ENCODE measurements around the gene USP15. TPM values are rescaled to one million over a fixed set of nuclear protein-coding genes. Genes with fewer than 3 reads are reported as not detected.

Gene USP15
- polyA plus RNA-seq, 6 donors from 2014 or later = 70.7 to 120 (median 105) TPM

GRCh38 chr12:62272936-62273552 is 12.8 kb downstream of the USP15 start:
- Mint-ChIP-seq H3K4me1 (peaks cover 60 to 88% (median 73%) of the 10 kb centered on the region in 3 donors), H3K36me3 (no peaks in the 10 kb centered on the region), H3K27ac (peak overlapping the region in 2 of 6 donors; percentile 36 to 65), H3K27me3 (no peaks in the 10 kb centered on the region), H3K4me3 (no peak overlapping the region), H3K9me3 (no peaks in the 10 kb centered on the region)
- no peak for ATAC-seq (ENCODE audit: low read depth in 2 of 2)
- DNase-seq = no peak

GRCh38 chr12:62273724-62274380 is 13.6 kb downstream of the USP15 start:
- Mint-ChIP-seq H3K4me1 (peaks cover 54 to 82% (median 67%) of the 10 kb centered on the region in 3 donors), H3K36me3 (peaks cover 0 to under 1% of the 10 kb centered on the region in 2 donors), H3K27ac (peak overlapping the region in 1 of 6 donors; percentile 59), H3K4me3 (peak overlapping the region in 2 of 8 donors; percentile 54 to 66), H3K9me3 (no peaks in the 10 kb centered on the region), H3K27me3 (no peaks in the 10 kb centered on the region)
- DNase-seq = no peak
- no peak for ATAC-seq (ENCODE audit: low read depth in 2 of 2)

- Mint-ChIP-seq H3K4me1 (peaks cover 61 to 79% (median 75%) of the 10 kb centered on the region in 3 donors), H3K36me3 (peaks cover 0 to 5% of the 10 kb centered on the region in 2 donors), H3K27ac (no peak overlapping the region), H3K9me3 (peaks cover 0 to 4% (median 0%) of the 10 kb centered on the region in 7 donors), H3K4me3 (no peak overlapping the region), H3K27me3 (no peaks in the 10 kb centered on the region)
- no peak for ATAC-seq (ENCODE audit: low read depth in 2 of 2)
- DNase-seq = no peak
These were observed 17.8 kb downstream of the USP15 start for GRCh38 chr12:62278022-62278421.

GRCh38 chr12:62279058-62279457 is 18.9 kb downstream of the USP15 start:
- no peak for DNase-seq
- ATAC-seq (ENCODE audit: low read depth in 2 of 2) = no peak

GRCh38 chr12:62279961-62280360 is 19.8 kb downstream of the USP15 start:
- H3K27me3 Mint-ChIP-seq = no peaks in the 10 kb centered on the region
- peak overlapping the region in 3 of 6 donors; percentile 11 to 37 (median 13) for H3K27ac Mint-ChIP-seq
- H3K36me3 Mint-ChIP-seq = peaks cover 0 to 5% of the 10 kb centered on the region in 2 donors
- peaks cover 0 to 4% (median 0%) of the 10 kb centered on the region in 7 donors for H3K9me3 Mint-ChIP-seq
- no peak overlapping the region for H3K4me3 Mint-ChIP-seq
- ATAC-seq (ENCODE audit: low read depth in 2 of 2) = no peak
- DNase-seq = no peak
- H3K4me1 Mint-ChIP-seq = peaks cover 51 to 74% (median 65%) of the 10 kb centered on the region in 3 donors

More at GRCh38 chr12:62279058-62279457, 18.9 kb downstream of the USP15 start:
- H3K27ac Mint-ChIP-seq = no peak overlapping the region
- no peak overlapping the region for H3K4me3 Mint-ChIP-seq
- H3K4me1 Mint-ChIP-seq = peaks cover 58 to 77% (median 72%) of the 10 kb centered on the region in 3 donors
- no peaks in the 10 kb centered on the region for H3K27me3 Mint-ChIP-seq
- H3K9me3 Mint-ChIP-seq = peaks cover 0 to 4% (median 0%) of the 10 kb centered on the region in 7 donors
- H3K36me3 Mint-ChIP-seq = peaks cover 0 to 5% of the 10 kb centered on the region in 2 donors

- ATAC-seq (ENCODE audit: low read depth in 2 of 2) (no peak), DNase-seq (no peak)
- peaks cover 16 to 17% of the 10 kb centered on the region in 2 donors for H3K36me3 Mint-ChIP-seq
- peak overlapping the region in 3 of 8 donors; percentile 16 to 51 (median 25) for H3K4me3 Mint-ChIP-seq
- H3K27ac Mint-ChIP-seq = peak overlapping the region in 3 of 6 donors; percentile 32 to 57 (median 41)
- H3K9me3 Mint-ChIP-seq = peaks cover 0 to 8% (median 0%) of the 10 kb centered on the region in 7 donors
- peaks cover 48 to 71% (median 67%) of the 10 kb centered on the region in 3 donors for H3K4me1 Mint-ChIP-seq
- no peaks in the 10 kb centered on the region for H3K27me3 Mint-ChIP-seq
These were observed 22.0 kb downstream of the USP15 start for GRCh38 chr12:62282057-62282774.

- DNase-seq (no peak), ATAC-seq (ENCODE audit: low read depth in 2 of 2) (no peak)
- peaks cover 5 to 24% (median 15%) of the 10 kb centered on the region in 7 donors for H3K9me3 Mint-ChIP-seq
- no peak overlapping the region for H3K4me3 Mint-ChIP-seq
- peaks cover 34 to 38% of the 10 kb centered on the region in 2 donors for H3K36me3 Mint-ChIP-seq
- H3K4me1 Mint-ChIP-seq = peaks cover 56 to 85% (median 76%) of the 10 kb centered on the region in 3 donors
- H3K27ac Mint-ChIP-seq = peak overlapping the region in 1 of 6 donors; percentile 50
- no peaks in the 10 kb centered on the region for H3K27me3 Mint-ChIP-seq
These were observed 24.5 kb downstream of the USP15 start for GRCh38 chr12:62284749-62285148.

GRCh38 chr12:62285284-62285683 is 25.1 kb downstream of the USP15 start:
- no peak overlapping the region for H3K4me3 Mint-ChIP-seq
- H3K4me1 Mint-ChIP-seq = peaks cover 55 to 84% (median 77%) of the 10 kb centered on the region in 3 donors
- no peak for DNase-seq
- no peaks in the 10 kb centered on the region for H3K27me3 Mint-ChIP-seq
- peak overlapping the region in 4 of 6 donors; percentile 36 to 79 (median 64) for H3K27ac Mint-ChIP-seq
- H3K36me3 Mint-ChIP-seq = peaks cover 37 to 44% of the 10 kb centered on the region in 2 donors
- ATAC-seq (ENCODE audit: low read depth in 2 of 2) = no peak
- H3K9me3 Mint-ChIP-seq = peaks cover 6 to 29% (median 19%) of the 10 kb centered on the region in 7 donors

GRCh38 chr12:62288328-62288727 is 28.1 kb downstream of the USP15 start:
- peaks cover 46 to 53% of the 10 kb centered on the region in 2 donors for H3K36me3 Mint-ChIP-seq
- H3K9me3 Mint-ChIP-seq = peaks cover 6 to 38% (median 25%) of the 10 kb centered on the region in 7 donors
- H3K27ac Mint-ChIP-seq = peak overlapping the region in 3 of 6 donors; percentile 2 to 49 (median 19)
- peak overlapping the region in 5 of 8 donors; percentile 20 to 56 (median 37) for H3K4me3 Mint-ChIP-seq
- H3K27me3 Mint-ChIP-seq = no peaks in the 10 kb centered on the region
- DNase-seq = no peak
- no peak for ATAC-seq (ENCODE audit: low read depth in 2 of 2)
- peaks cover 51 to 72% (median 70%) of the 10 kb centered on the region in 3 donors for H3K4me1 Mint-ChIP-seq

- H3K4me1 Mint-ChIP-seq = peaks cover 48 to 64% (median 64%) of the 10 kb centered on the region in 3 donors
- peak overlapping the region in 1 of 8 donors; percentile 31 for H3K4me3 Mint-ChIP-seq
- H3K9me3 Mint-ChIP-seq = peaks cover 6 to 34% (median 25%) of the 10 kb centered on the region in 7 donors
- peak overlapping the region in 1 of 6 donors; percentile 18 for H3K27ac Mint-ChIP-seq
- no peak for ATAC-seq (ENCODE audit: low read depth in 2 of 2)
- no peaks in the 10 kb centered on the region for H3K27me3 Mint-ChIP-seq
- DNase-seq = no peak
- H3K36me3 Mint-ChIP-seq = peaks cover 52 to 60% of the 10 kb centered on the region in 2 donors
These were observed 30.6 kb downstream of the USP15 start for GRCh38 chr12:62290846-62291245.

GRCh38 chr12:62291864-62292760 is 31.9 kb downstream of the USP15 start:
- peaks cover 61 to 62% of the 10 kb centered on the region in 2 donors for H3K36me3 Mint-ChIP-seq
- no peaks in the 10 kb centered on the region for H3K27me3 Mint-ChIP-seq
- ATAC-seq (ENCODE audit: low read depth in 2 of 2) (no peak), DNase-seq (no peak)
- H3K4me3 Mint-ChIP-seq = peak overlapping the region in 1 of 8 donors; percentile 15
- H3K9me3 Mint-ChIP-seq = peaks cover 9 to 38% (median 21%) of the 10 kb centered on the region in 7 donors
- H3K27ac Mint-ChIP-seq = peak overlapping the region in 3 of 6 donors; percentile 18 to 51 (median 19)
- peaks cover 50 to 66% (median 64%) of the 10 kb centered on the region in 3 donors for H3K4me1 Mint-ChIP-seq

- Mint-ChIP-seq H3K27me3 (no peaks in the 10 kb centered on the region), H3K4me3 (peak overlapping the region in 1 of 8 donors; percentile 40), H3K4me1 (peaks cover 52 to 62% (median 56%) of the 10 kb centered on the region in 3 donors), H3K9me3 (peaks cover 9 to 37% (median 19%) of the 10 kb centered on the region in 7 donors), H3K36me3 (peaks cover 61 to 66% of the 10 kb centered on the region in 2 donors), H3K27ac (peak overlapping the region in 4 of 6 donors; percentile 6 to 35 (median 25))
- DNase-seq = no peak
- no peak for ATAC-seq (ENCODE audit: low read depth in 2 of 2)
These were observed 32.6 kb downstream of the USP15 start for GRCh38 chr12:62292761-62293344.

All from naive B cell (primary cell).